GM19468 (cell line): Measurements from ENCODE around the gene KCNQ4.

ENCODE experiments used
- ATAC-seq: cut with Tn5 transposase; IDR thresholded peaks from one replicate; pipeline ENCODE4 v1.9.1; 2021; ENCODE audit warnings: mild to moderate bottlenecking, moderate library complexity, moderate number of reproducible peaks; ENCODE audit not compliant: unreplicated experiment; ENCODE audit errors: extremely low read depth

KCNQ4 gene

GRCh38 chr1:40774266-40774998, 9.2 kb upstream of the KCNQ4 start:
- ATAC-seq = no peak

- ATAC-seq = no peak
Measured at GRCh38 chr1:40776236-40777072, 7.1 kb upstream of the KCNQ4 start.

- no peak for ATAC-seq
Measured at GRCh38 chr1:40777224-40777970, 6.2 kb upstream of the KCNQ4 start.

DNA sequence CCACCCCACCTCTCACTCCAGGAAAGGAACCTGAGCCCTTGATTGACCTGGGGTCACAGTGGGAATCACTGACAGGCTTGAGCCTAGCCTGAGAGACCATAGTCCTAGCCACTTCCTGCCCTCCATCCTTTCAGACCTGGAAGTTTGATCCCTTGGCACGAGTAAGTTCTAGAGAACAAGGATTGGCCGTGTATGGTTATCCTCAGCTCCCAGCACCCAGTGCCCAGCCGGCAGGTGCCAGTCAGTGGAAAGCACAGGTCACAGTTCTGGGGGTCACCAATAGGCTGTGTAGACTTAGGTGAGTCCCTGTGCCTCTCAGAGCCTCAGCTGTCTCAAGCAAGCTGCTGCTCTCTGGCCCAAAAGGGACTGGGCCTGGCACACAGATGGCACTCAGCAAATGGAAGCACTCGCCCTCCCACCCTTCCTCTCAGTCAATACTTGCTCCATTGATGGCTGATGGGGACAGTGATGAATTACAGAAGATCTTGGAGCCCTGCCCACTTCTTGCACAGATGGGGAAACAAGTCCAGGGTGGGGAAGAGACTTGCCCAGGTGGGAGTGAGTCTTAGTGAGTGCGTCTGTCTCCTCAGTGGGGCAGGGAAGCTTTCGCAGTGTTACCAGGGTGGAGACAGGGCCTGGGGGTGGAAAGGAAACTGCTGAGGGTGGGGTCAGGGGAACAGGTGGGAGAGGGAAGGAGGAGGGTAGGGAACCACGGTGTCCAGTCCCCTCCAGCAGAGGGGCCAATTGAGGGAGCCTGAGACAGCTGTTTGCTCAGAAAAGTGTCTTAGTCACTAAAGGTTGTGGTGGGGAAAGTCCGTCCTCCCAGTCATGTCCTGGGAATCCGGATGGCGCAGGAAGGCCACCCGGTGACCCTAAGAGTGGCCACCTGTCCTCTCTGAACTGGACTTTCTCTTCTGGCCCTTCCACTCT, 2.6 kb upstream of the KCNQ4 start:
- no peak for ATAC-seq

DNA sequence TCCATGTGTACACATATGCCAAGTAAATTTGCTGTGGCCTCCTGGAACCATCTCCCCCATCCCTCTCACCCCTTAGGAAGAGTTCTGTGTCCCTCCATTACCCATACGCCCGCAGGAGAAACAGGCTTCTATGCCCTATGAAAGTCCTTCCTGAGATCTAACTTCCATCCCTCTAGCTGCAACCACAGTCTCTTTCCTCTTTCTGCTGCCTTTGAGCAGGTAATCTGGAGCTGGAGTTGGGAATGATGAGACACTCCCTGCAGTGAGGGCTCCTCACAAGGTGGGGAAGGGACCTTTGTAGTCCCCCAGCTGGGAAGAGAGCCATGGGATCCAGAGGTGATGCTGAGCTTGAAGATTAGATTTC, 2.0 kb upstream of the KCNQ4 start:
- no peak for ATAC-seq

GRCh38 chr1:40782371-40782956, 1.1 kb upstream of the KCNQ4 start:
- ATAC-seq = no peak

DNA sequence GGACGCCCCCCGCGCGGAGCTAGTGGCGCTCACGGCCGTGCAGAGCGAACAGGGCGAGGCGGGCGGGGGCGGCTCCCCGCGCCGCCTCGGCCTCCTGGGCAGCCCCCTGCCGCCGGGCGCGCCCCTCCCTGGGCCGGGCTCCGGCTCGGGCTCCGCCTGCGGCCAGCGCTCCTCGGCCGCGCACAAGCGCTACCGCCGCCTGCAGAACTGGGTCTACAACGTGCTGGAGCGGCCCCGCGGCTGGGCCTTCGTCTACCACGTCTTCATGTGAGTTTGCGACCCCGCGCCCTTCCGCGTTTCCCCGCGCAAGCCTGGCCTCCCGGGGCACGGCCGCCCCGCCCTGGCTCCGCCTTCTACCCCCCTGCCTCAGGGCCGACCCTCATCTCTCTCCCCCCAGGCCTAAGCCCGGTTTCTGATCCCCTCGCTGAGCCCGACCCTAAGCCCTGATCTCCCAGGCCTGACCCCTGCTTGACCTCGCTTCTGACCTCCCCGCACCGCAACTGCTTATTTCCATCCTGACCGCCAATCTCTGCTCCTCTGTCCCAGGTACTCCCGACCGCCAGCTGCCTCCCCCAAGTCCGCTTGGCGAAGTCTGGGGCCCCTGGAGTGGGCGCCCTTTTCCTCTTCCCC, 669 bp downstream of the KCNQ4 start:
- no peak for ATAC-seq

DNA sequence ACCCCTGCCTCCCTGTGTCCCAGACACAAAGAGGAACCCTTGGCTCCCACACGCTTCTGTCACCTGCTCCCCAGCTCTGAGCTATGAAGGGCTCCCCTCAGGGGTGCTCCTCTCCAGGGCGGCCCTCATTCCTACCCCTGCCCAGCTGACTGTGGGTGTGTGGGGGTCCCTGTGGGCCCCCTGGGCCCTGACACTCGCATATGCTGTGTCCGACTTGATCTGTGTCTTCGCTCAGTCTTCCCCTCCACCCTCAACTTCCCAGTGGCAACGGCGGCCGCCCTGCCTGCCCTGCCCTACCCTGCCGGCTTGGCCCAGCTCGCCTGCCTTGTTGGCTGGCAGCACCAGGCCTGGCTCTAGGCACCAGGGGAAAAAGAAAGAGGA, 1.2 kb downstream of the KCNQ4 start:
- no peak for ATAC-seq

GRCh38 chr1:40785446-40785845, 1.9 kb downstream of the KCNQ4 start:
- no peak for ATAC-seq

- ATAC-seq = no peak
Measured at GRCh38 chr1:40786171-40786994, 2.8 kb downstream of the KCNQ4 start.

GRCh38 chr1:40786995-40787705, 3.6 kb downstream of the KCNQ4 start:
- ATAC-seq = no peak

- no peak for ATAC-seq
Measured at GRCh38 chr1:40787737-40788560, 4.4 kb downstream of the KCNQ4 start.

- no peak for ATAC-seq
Measured at GRCh38 chr1:40788561-40789341, 5.2 kb downstream of the KCNQ4 start.

DNA sequence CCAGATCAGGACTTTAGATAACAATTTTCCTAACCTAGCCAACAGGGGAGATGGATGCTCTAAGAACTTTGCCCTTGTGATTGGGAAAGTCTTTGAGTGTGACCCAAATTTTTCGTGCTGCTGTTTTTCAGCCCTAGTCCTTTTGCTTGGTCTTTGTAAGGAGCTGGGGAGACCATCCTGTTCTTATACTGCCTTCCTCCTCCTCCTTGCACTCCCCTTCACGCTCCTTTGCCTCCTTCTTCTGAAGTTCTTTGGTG, 5.7 kb downstream of the KCNQ4 start:
- ATAC-seq = no peak

- ATAC-seq = no peak
Measured at GRCh38 chr1:40789661-40790430, 6.3 kb downstream of the KCNQ4 start.

GRCh38 chr1:40792036-40792435, 8.4 kb downstream of the KCNQ4 start:
- no peak for ATAC-seq
